PC-3 (cell line): Measurements from ENCODE around the gene HINFP. TPM values are rescaled to one million over a fixed set of nuclear protein-coding genes. Genes with fewer than 3 reads are reported as not detected.
"Not testable (repeated sequence)": the region's sequence is repeated elsewhere in the genome, so short reads cannot be mapped to it uniquely, and the experiment has no call there.

Experiments
- ATAC-seq: fragments of 200-7000 bp; cut with Tn5 transposase; 2 replicates; pipeline ENCODE4 v1.9.1; 2020; ENCODE audit warnings: mild to moderate bottlenecking, moderate library complexity
- BruUV-seq: library from RNA; stranded (reverse); fragments of 400-500 nt; replicated peaks from 2 replicates; lab custom pipeline; 2021; lab: Mats Ljungman, UMichigan
- CTCF ChIA-PET: fragments of 300-600 bp; sonication (Branson Sonifier 250); formaldehyde crosslinking; loops from one replicate; lab custom pipeline; 2022; ENCODE audit warnings: antibody characterized with exemption; lab: Charles Lee
- POLR2A ChIA-PET: fragments of 300-600 bp; sonication (Branson Sonifier 250); formaldehyde crosslinking; loops from one replicate; lab custom pipeline; 2022; ENCODE audit warnings: antibody characterized with exemption; ENCODE audit not compliant: unreplicated experiment; lab: Charles Lee
- DNase-seq: peaks from one replicate; pipeline ENCODE4 v3.0.0-alpha.2; 2015
- H2AFZ ChIP-seq: fragments of 300-600 bp; sonication (generic); 2 replicates; pipeline ENCODE4 v1.6.0; 2016; ENCODE audit warnings: antibody characterized with exemption, low read length
- H3F3A ChIP-seq: fragments of 300-600 bp; sonication (generic); one replicate; pipeline ENCODE4 v1.6.0; 2017; ENCODE audit warnings: antibody characterized with exemption, low read length, control low read depth, mild to moderate bottlenecking; ENCODE audit not compliant: unreplicated experiment
- H3K27ac ChIP-seq: fragments of 300-600 bp; sonication (generic); 2 replicates; pipeline ENCODE4 v1.5.1; 2016; ENCODE audit warnings: mild to moderate bottlenecking, low read length
- H3K27me3 ChIP-seq: fragments of 300-600 bp; sonication (generic); 2 replicates; pipeline ENCODE4 v1.6.1; 2016; ENCODE audit warnings: low read length, mixed read lengths
- H3K36me3 ChIP-seq: fragments of 300-600 bp; sonication (generic); 2 replicates; pipeline ENCODE4 v1.6.1; 2016; ENCODE audit warnings: low read depth, mixed run types, low read length, mixed read lengths
- H3K4me1 ChIP-seq: fragments of 300-600 bp; sonication (generic); 2 replicates; pipeline ENCODE4 v1.5.1; 2016; ENCODE audit warnings: low read length; ENCODE audit not compliant: insufficient read depth
- H3K4me2 ChIP-seq: fragments of 300-600 bp; sonication (generic); 2 replicates; pipeline ENCODE4 v1.6.0; 2016; ENCODE audit warnings: low read length
- H3K4me3 ChIP-seq: fragments of 300-600 bp; sonication (generic); 2 replicates; pipeline ENCODE4 v1.5.1; 2016; ENCODE audit warnings: mild to moderate bottlenecking, low read length, mixed read lengths
- H3K79me2 ChIP-seq: fragments of 300-600 bp; sonication (generic); 2 replicates; pipeline ENCODE4 v1.6.1; 2017; ENCODE audit warnings: low read length, mixed read lengths
- H3K9ac ChIP-seq: fragments of 300-600 bp; sonication (generic); 2 replicates; pipeline ENCODE4 v1.6.0; 2016; ENCODE audit warnings: mild to moderate bottlenecking, low read length
- H3K9me2 ChIP-seq: fragments of 300-600 bp; sonication (generic); replicated peaks from 2 replicates; pipeline ENCODE4 v1.6.1; 2016; ENCODE audit warnings: mixed run types, low read length, mixed read lengths
- H3K9me3 ChIP-seq: fragments of 300-600 bp; sonication (generic); 2 replicates; pipeline ENCODE4 v1.6.1; 2016; ENCODE audit warnings: low read length, mixed read lengths
- H4K20me1 ChIP-seq: fragments of 300-600 bp; sonication (generic); 2 replicates; pipeline ENCODE4 v1.6.1; 2016; ENCODE audit warnings: low read length, mixed read lengths
- CTCF ChIP-seq: fragments of 300-600 bp; sonication (generic); conservative IDR thresholded peaks from 2 replicates; pipeline ENCODE4 v1.5.1; 2017; ENCODE audit warnings: antibody characterized with exemption, low read depth, mild to moderate bottlenecking, low read length
- EZH2 ChIP-seq: fragments of 300-600 bp; sonication (generic); IDR thresholded peaks from one replicate; pipeline ENCODE4 v1.6.1; 2017; ENCODE audit warnings: antibody characterized with exemption, mild to moderate bottlenecking, low read length; ENCODE audit not compliant: unreplicated experiment
- EZH2phosphoT487 ChIP-seq: fragments of 300-600 bp; sonication (generic); IDR thresholded peaks from 2 replicates; pipeline ENCODE4 v1.6.1; 2018; ENCODE audit warnings: mild to moderate bottlenecking, antibody characterized with exemption, low read length, borderline replicate concordance
- intact Hi-C: fragments of 100-400 bp; cut with micrococcal nuclease; formaldehyde crosslinking; loops from 2 replicates; pipeline ENCODE4 v1.9.0; 2023
- total RNA-seq: library from RNA; depleted of rRNA; stranded (reverse); fragments of >200 nt; gene quantifications from 2 replicates; pipeline ENCODE4 v1.2.3, GENCODE V29; 2014

HINFP gene
- total RNA-seq, 1 experiment from 2014 or later: 24.7 TPM

- ChIA-PET POLR2A (no interaction called here), CTCF (no interaction called here)
- DNase-seq: no peak
- no peaks in the 10 kb centered on the region for H3F3A ChIP-seq
- no peak overlapping the region for H2AFZ ChIP-seq
- intact Hi-C loops: no loop called here
- no peak overlapping the region for H3K9ac ChIP-seq
- H4K20me1 ChIP-seq: no peaks in the 10 kb centered on the region
- ATAC-seq: no peak
- no peaks in the 10 kb centered on the region for H3K9me3 ChIP-seq
- H3K79me2 ChIP-seq: no peaks in the 10 kb centered on the region
- no peaks in the 10 kb centered on the region; the same call in 1 of the 2 replicates for H3K4me1 ChIP-seq
- H3K4me3 ChIP-seq: no peak overlapping the region
- no peaks in the 10 kb centered on the region for H3K27me3 ChIP-seq
- BruUV-seq: no TSS peak
- H3K36me3 ChIP-seq: peaks cover 17% of the 10 kb centered on the region; the same call in 1 of the 2 replicates
- H3K9me2 ChIP-seq: no peaks in the 10 kb centered on the region
- H3K27ac ChIP-seq: no peak overlapping the region
- no peak overlapping the region for H3K4me2 ChIP-seq
- TF ChIP-seq EZH2 (no peak), EZH2phosphoT487 (no peak), CTCF (no peak)
These were observed 9.3 kb downstream of the HINFP start for GRCh38 chr11:119130662-119131061.

DNA sequence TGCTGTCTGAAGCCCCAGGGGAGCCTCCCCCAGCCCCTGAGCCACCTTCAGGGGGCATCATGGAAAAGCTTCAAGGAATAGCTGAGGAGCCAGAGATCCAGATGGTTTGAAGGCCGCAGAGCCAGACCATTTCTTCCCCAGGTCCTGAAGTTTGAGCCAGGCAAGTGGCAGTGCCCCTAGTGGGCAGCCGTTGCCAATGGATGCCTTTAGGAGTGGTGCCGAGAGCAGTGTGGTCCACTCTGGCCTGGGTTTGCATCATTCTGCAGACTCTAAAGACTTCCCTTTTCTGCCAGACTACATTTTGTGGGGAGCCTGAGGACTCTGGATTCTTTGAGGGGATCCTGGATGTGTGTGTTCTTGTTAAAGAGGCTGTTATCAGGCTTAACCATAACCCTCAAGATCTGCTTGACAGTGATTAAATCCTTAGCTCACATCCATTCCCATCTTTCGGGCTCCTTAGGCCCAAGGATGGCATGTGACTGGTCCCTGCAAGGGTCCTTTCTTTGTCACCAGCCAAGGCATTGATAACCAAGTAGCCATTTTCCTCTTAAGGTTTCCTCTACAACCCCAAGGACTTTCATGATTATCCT is 13.1 kb downstream of the HINFP start:
- ChIA-PET POLR2A (no interaction called here), CTCF (no interaction called here)
- DNase-seq (peak; percentile 47), ATAC-seq (peak; percentile 72)
- Histone ChIP-seq H3K9me2 (no peaks in the 10 kb centered on the region), H3F3A (no peaks in the 10 kb centered on the region), H3K9me3 (no peaks in the 10 kb centered on the region), H4K20me1 (no peaks in the 10 kb centered on the region), H3K4me1 (no peaks in the 10 kb centered on the region), H3K27ac (no peak overlapping the region), H3K36me3 (peaks cover 17% of the 10 kb centered on the region; the same call in 1 of the 2 replicates), H3K79me2 (no peaks in the 10 kb centered on the region), H3K27me3 (no peaks in the 10 kb centered on the region), H3K9ac (no peak overlapping the region), H2AFZ (no peak overlapping the region), H3K4me3 (no peak overlapping the region), H3K4me2 (no peak overlapping the region)
- TF ChIP-seq CTCF (peak; percentile 84), EZH2phosphoT487 (no peak)
- intact Hi-C loops: no loop called here
- BruUV-seq: no TSS peak

GRCh38 chr11:119139276-119139675 is 17.9 kb downstream of the HINFP start:
- H3K4me2 ChIP-seq, H3K4me3 ChIP-seq, H3F3A ChIP-seq, ATAC-seq, H2AFZ ChIP-seq, H3K79me2 ChIP-seq, H3K4me1 ChIP-seq, BruUV-seq, intact Hi-C loops, H3K9me3 ChIP-seq, H4K20me1 ChIP-seq, DNase-seq, H3K36me3 ChIP-seq, POLR2A ChIA-PET, H3K27ac ChIP-seq, H3K27me3 ChIP-seq, H3K9ac ChIP-seq, H3K9me2 ChIP-seq: not testable (repeated sequence)
- CTCF ChIA-PET: interaction anchor here (0.5 kb wide), 1 partner anchor 67 kb away, joined by 3 read pairs; the partner anchor contains the start of gene CBL
